ENCODE results near the gene PLA2G1B. TPM values are rescaled to one million over a fixed set of nuclear protein-coding genes. Genes with fewer than 3 reads are reported as not detected.
A peak's percentile ranks its signal among the peaks of the same experiment; 100 is the strongest.

Gene PLA2G1B
- total RNA-seq, 4 donors from 2014 or later, result not detected

GRCh38 chr12:120346681-120347080 lies 19.1 kb upstream of the PLA2G1B start:
- in situ Hi-C loops (cut with MboI; ENCODE audit: low pct_ligation_motif_present in 1 of 4, low pct_unique_long_range_greater_than_20kb in 1 of 4, low sequenced_read_pairs in 3 of 4) (no loop called here), intact Hi-C loops (cut with DNase I; ENCODE audit: low total_unique reads) (no loop called here)
- Histone ChIP-seq H3K27ac (no peak overlapping the region), H3K4me3 (no peak overlapping the region), H3K27me3 (no peaks in the 10 kb centered on the region), H3K36me3 (no peaks in the 10 kb centered on the region), H3K4me1 (peaks cover 0 to 10% (median 0%) of the 10 kb centered on the region in 4 donors), H3K9me3 (no peaks in the 10 kb centered on the region)
- TF ChIP-seq CTCF (IDR thresholded peaks at IDR 0.05) (peak in 1 of 5 experiments; percentile 3), EP300 (IDR thresholded peaks at IDR 0.05; ENCODE audit: low read depth) (no peak)
- 75 to 92% methylated on average over 2 to 7 of the region's 7 CpGs for WGBS, 2 donors (ENCODE audit: low coverage in 1 of 2)
- no peak for DNase-seq

GRCh38 chr12:120346031-120346430 lies 18.5 kb upstream of the PLA2G1B start:
- in situ Hi-C loops (cut with MboI; ENCODE audit: low pct_ligation_motif_present in 1 of 4, low pct_unique_long_range_greater_than_20kb in 1 of 4, low sequenced_read_pairs in 3 of 4) (no loop called here), intact Hi-C loops (cut with DNase I; ENCODE audit: low total_unique reads) (no loop called here)
- Histone ChIP-seq H3K27ac (no peak overlapping the region), H3K4me1 (peaks cover 0 to 7% (median 0%) of the 10 kb centered on the region in 4 donors), H3K27me3 (no peaks in the 10 kb centered on the region), H3K4me3 (no peak overlapping the region), H3K36me3 (no peaks in the 10 kb centered on the region), H3K9me3 (no peaks in the 10 kb centered on the region)
- no peak for TF ChIP-seq EP300 (IDR thresholded peaks at IDR 0.05; ENCODE audit: low read depth)
- TF ChIP-seq POLR2AphosphoS5 (IDR thresholded peaks at IDR 0.05), result no peak
- TF ChIP-seq POLR2A (IDR thresholded peaks at IDR 0.05), result no peak
- no peak for TF ChIP-seq CTCF (IDR thresholded peaks at IDR 0.05)
- WGBS, 2 donors (ENCODE audit: low coverage in 1 of 2), result 93% methylated on average over 11 of the region's 15 CpGs; no CpG with 5 or more reads in 1 of the 2 donors
- no peak for DNase-seq

- Histone ChIP-seq H3K27ac (no peak overlapping the region), H3K36me3 (no peaks in the 10 kb centered on the region), H3K27me3 (no peaks in the 10 kb centered on the region), H3K4me1 (no peaks in the 10 kb centered on the region), H3K9me3 (no peaks in the 10 kb centered on the region), H3K4me3 (no peak overlapping the region)
- intact Hi-C loops (cut with DNase I; ENCODE audit: low total_unique reads) (no loop called here), in situ Hi-C loops (cut with MboI; ENCODE audit: low pct_ligation_motif_present in 1 of 4, low pct_unique_long_range_greater_than_20kb in 1 of 4, low sequenced_read_pairs in 3 of 4) (no loop called here)
- WGBS, 2 donors (ENCODE audit: low coverage in 1 of 2), result 84% methylated on average over 8 of the region's 8 CpGs; no CpG with 5 or more reads in 1 of the 2 donors
- TF ChIP-seq POLR2A (IDR thresholded peaks at IDR 0.05), result no peak
- TF ChIP-seq EP300 (IDR thresholded peaks at IDR 0.05; ENCODE audit: low read depth), result no peak
- no peak for TF ChIP-seq POLR2AphosphoS5 (IDR thresholded peaks at IDR 0.05)
- TF ChIP-seq CTCF (IDR thresholded peaks at IDR 0.05), result no peak
- no peak for DNase-seq
Measured at GRCh38 chr12:120343692-120344091, 16.1 kb upstream of the PLA2G1B start.

GRCh38 chr12:120343039-120343537 lies 15.5 kb upstream of the PLA2G1B start:
- intact Hi-C loops (cut with DNase I; ENCODE audit: low total_unique reads), result no loop called here
- TF ChIP-seq EP300 (IDR thresholded peaks at IDR 0.05; ENCODE audit: low read depth) (no peak), POLR2A (IDR thresholded peaks at IDR 0.05) (no peak), CTCF (IDR thresholded peaks at IDR 0.05) (no peak), POLR2AphosphoS5 (IDR thresholded peaks at IDR 0.05) (no peak)
- no peak overlapping the region for H3K27ac ChIP-seq
- 74 to 76% methylated on average over 7 to 10 of the region's 10 CpGs for WGBS, 2 donors (ENCODE audit: low coverage in 1 of 2)
- H3K4me1 ChIP-seq, result no peaks in the 10 kb centered on the region
- no peaks in the 10 kb centered on the region for H3K27me3 ChIP-seq
- DNase-seq, result no peak
- no peaks in the 10 kb centered on the region for H3K36me3 ChIP-seq
- in situ Hi-C loops (cut with MboI; ENCODE audit: low pct_ligation_motif_present in 1 of 4, low pct_unique_long_range_greater_than_20kb in 1 of 4, low sequenced_read_pairs in 3 of 4), result no loop called here
- no peak overlapping the region for H3K4me3 ChIP-seq
- H3K9me3 ChIP-seq, result no peaks in the 10 kb centered on the region

All from transverse colon (tissue), 4 donors.